ENCODE measurements around the gene KIAA0232. TPM values are rescaled to one million over a fixed set of nuclear protein-coding genes. Genes with fewer than 3 reads are reported as not detected.
A peak's percentile ranks its signal among the peaks of the same experiment; 100 is the strongest.

Gene KIAA0232
- total RNA-seq, 2 experiments from 2014 or later, result 12.8 to 13.3 TPM

DNA sequence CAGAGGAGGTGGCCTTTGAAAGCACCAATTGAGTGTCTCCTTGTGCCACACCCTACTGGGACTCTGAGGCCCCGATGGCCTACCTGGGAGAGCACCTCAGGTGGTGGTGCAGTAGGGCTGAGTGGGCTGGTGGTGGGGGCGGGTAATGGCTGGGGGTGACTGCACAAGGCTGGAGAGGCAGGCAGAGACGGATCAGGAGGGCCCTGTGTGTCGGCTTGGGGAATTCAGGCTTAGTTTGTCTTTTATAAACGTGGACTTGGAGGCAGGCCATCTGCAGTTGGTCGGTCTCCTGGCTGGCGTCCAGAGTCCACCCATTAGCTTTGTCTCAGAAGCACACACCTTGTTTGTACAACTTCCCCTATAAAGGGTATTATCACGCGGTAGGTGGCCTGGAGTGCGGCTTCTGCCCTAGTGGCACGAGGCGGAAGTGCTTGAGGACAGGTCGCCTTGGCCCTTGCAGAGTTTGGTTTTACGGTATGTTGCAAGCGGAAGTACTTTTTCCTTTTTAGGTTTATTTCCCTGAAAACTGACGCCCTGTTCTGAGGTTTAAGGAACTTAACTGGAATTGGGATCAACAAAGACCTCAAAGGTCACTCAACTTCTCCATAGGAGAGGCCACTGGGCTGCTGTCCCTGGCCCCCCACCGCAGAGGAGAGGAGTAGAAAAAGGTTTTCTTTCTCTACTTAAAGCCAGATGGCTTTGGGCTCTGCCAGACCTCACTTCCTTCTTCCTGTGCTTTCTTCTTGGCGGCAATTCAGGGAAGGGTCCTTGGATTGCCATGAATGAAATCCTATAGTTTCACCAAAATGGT, 135.1 kb downstream of the KIAA0232 start:
- Mint-ChIP-seq H3K36me3 (ENCODE audit: low read depth) (peaks cover 11% of the 10 kb centered on the region), H3K9me3 (no peaks in the 10 kb centered on the region), H3K27ac (peak overlapping the region; percentile 88), H3K4me3 (peak overlapping the region; percentile 41), H3K4me1 (ENCODE audit: low read depth) (peaks cover 68% of the 10 kb centered on the region), H3K27me3 (no peaks in the 10 kb centered on the region)
- ATAC-seq (peak; percentile 60), DNase-seq (peak; percentile 76)
- intact Hi-C loops (cut with micrococcal nuclease), result loop anchor here (5.0 kb wide), 1 partner anchor 150 kb away; the partner anchor contains the start of gene GRPEL1
- ChIA-PET POLR2A (interaction anchor here (0.6 to 1.6 kb wide), 6 partner anchors 9 to 230 kb away, joined by 3 to 6 read pairs (median 4); no protein-coding TSS in a partner anchor), CTCF (interaction anchor here (0.8 to 2.4 kb wide), 17 partner anchors 8 to 199 kb away, joined by 3 to 12 read pairs (median 4); partner anchors contain the start of genes GRPEL1 and TADA2B)
- TF ChIP-seq, protein P1, sequence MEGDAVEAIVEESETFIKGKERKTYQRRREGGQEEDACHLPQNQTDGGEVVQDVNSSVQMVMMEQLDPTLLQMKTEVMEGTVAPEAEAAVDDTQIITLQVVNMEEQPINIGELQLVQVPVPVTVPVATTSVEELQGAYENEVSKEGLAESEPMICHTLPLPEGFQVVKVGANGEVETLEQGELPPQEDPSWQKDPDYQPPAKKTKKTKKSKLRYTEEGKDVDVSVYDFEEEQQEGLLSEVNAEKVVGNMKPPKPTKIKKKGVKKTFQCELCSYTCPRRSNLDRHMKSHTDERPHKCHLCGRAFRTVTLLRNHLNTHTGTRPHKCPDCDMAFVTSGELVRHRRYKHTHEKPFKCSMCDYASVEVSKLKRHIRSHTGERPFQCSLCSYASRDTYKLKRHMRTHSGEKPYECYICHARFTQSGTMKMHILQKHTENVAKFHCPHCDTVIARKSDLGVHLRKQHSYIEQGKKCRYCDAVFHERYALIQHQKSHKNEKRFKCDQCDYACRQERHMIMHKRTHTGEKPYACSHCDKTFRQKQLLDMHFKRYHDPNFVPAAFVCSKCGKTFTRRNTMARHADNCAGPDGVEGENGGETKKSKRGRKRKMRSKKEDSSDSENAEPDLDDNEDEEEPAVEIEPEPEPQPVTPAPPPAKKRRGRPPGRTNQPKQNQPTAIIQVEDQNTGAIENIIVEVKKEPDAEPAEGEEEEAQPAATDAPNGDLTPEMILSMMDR (IDR thresholded peaks at IDR 0.05), result peak; percentile 67

DNA sequence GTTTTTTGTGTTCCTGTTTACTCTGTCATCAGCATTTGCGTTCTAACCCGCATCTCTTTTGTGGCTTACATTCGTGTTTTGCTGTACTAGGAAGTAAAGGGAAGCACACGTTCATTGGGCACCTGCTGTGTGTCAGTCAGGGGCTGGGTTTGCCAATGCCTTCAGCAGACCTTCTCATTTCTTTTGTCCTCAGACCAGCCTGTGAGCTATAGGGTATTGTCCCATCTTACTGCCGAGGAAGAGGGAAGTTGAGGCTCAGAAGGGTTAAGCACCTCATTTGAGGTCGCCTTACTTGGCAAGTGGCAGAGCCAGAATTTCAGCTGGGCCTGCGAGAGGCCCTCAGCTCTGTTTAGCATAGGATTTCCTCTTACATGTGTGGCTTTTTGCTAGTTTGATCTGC, 135.8 kb downstream of the KIAA0232 start:
- no peaks in the 10 kb centered on the region for H3K9me3 Mint-ChIP-seq
- DNase-seq (peak; percentile 26), ATAC-seq (no peak)
- peaks cover 13% of the 10 kb centered on the region for H3K36me3 Mint-ChIP-seq (ENCODE audit: low read depth)
- H3K27me3 Mint-ChIP-seq, result no peaks in the 10 kb centered on the region
- ChIA-PET CTCF (interaction anchor here (1.2 to 2.4 kb wide), 3 partner anchors 10 to 200 kb away, joined by 3 to 12 read pairs (median 4); no protein-coding TSS in a partner anchor), POLR2A (interaction anchor here (1.1 to 1.6 kb wide), 2 partner anchors 10 to 231 kb away, joined by 4 read pairs; no protein-coding TSS in a partner anchor)
- peaks cover 64% of the 10 kb centered on the region for H3K4me1 Mint-ChIP-seq (ENCODE audit: low read depth)
- peak overlapping the region; percentile 88 for H3K27ac Mint-ChIP-seq
- peak overlapping the region; percentile 41 for H3K4me3 Mint-ChIP-seq
- intact Hi-C loops (cut with micrococcal nuclease), result loop anchor here (5.0 kb wide), 1 partner anchor 149 kb away; the partner anchor contains the start of gene GRPEL1
- TF ChIP-seq, protein P1 (IDR thresholded peaks at IDR 0.05), result no peak

DNA sequence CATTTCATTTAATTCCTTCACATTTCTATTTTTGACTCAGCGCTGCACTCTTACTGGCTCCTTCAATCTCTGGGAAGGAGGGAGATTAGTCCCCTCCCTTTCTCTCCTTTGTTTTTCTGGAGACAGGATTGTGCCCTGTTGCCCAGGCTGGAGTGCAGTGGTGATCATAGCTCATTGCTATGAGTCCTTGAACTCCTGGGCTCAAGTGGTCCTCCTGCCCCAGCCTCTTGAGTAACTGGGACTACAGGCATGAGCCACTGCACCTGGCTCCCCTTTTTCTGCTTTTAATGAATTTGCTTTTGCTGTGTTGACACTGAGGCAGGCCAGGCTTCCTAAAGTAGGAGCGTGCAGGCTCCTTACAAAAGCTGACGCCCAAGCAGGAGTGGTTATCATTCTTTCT, 137.6 kb downstream of the KIAA0232 start:
- TF ChIP-seq, protein P1 (IDR thresholded peaks at IDR 0.05), result no peak
- POLR2A ChIA-PET, result no interaction called here
- Mint-ChIP-seq H3K27me3 (no peaks in the 10 kb centered on the region), H3K9me3 (no peaks in the 10 kb centered on the region), H3K4me3 (no peak overlapping the region), H3K27ac (peak overlapping the region; percentile 49), H3K4me1 (ENCODE audit: low read depth) (peaks cover 65% of the 10 kb centered on the region), H3K36me3 (ENCODE audit: low read depth) (peaks cover 30% of the 10 kb centered on the region)
- DNase-seq (no peak), ATAC-seq (no peak)
- CTCF ChIA-PET, result no interaction called here
- intact Hi-C loops (cut with micrococcal nuclease), result no loop called here

DNA sequence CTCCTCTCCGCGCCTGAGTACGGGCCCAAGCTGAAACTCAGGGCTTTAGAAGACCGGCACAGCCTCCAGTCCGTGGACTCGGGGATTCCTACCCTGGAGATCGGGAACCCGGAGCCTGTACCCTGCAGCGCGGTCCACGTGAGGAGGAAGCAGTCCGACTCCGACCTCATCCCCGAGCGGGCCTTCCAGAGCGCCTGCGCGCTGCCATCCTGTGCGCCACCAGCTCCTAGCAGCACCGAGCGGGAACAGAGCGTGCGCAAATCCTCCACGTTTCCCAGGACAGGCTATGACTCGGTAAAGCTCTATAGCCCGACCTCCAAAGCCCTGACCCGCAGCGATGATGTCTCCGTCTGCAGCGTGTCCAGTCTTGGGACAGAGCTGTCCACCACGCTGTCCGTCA, 141.0 kb downstream of the KIAA0232 start:
- TF ChIP-seq, protein P1 (IDR thresholded peaks at IDR 0.05), result no peak
- DNase-seq (no peak), ATAC-seq (no peak)
- intact Hi-C loops (cut with micrococcal nuclease), result no loop called here
- no peaks in the 10 kb centered on the region for H3K27me3 Mint-ChIP-seq
- H3K9me3 Mint-ChIP-seq, result no peaks in the 10 kb centered on the region
- H3K4me1 Mint-ChIP-seq (ENCODE audit: low read depth), result peaks cover 68% of the 10 kb centered on the region
- no peak overlapping the region for H3K4me3 Mint-ChIP-seq
- POLR2A ChIA-PET, result interaction anchor here (0.5 to 1.8 kb wide), 5 partner anchors 10 to 159 kb away, joined by 3 to 7 read pairs (median 3); no protein-coding TSS in a partner anchor
- H3K27ac Mint-ChIP-seq, result no peak overlapping the region
- CTCF ChIA-PET, result interaction anchor here (1.0 to 3.0 kb wide), 3 partner anchors 11 to 147 kb away, joined by 3 to 7 read pairs (median 4); no protein-coding TSS in a partner anchor
- peaks cover 43% of the 10 kb centered on the region for H3K36me3 Mint-ChIP-seq (ENCODE audit: low read depth)

Measured in activated CD8-positive, alpha-beta T cell treated with anti-CD3 and anti-CD28 coated beads for 36 hours (primary cell).